Prostate gland (tissue), 2 donors: ENCODE data around the gene CALHM1.

Experiments used
- POLR2A ChIP-seq: fragments of 450-650 bp; IDR thresholded peaks from one replicate; pipeline ENCODE4 v1.6.1; 2016; ENCODE audit warnings: antibody characterized with exemption, mild to moderate bottlenecking
- POLR2AphosphoS5 ChIP-seq: sonication (generic); formaldehyde crosslinking; IDR thresholded peaks from one replicate; pipeline ENCODE4 v1.6.1; 2017; ENCODE audit warnings: antibody characterized with exemption
- TF ChIP-seq, protein P1 (sequence below), 4 experiments: fragments of 200-600 bp in 2 of 4; fragments of 450-650 bp in 2 of 4; sonication (generic) in 2 of 4; IDR thresholded peaks; 1 replicate in 3 of 4; 2 replicates in 1 of 4; pipeline ENCODE4 v1.5.1; 2016 to 2019; ENCODE audit warnings: antibody characterized with exemption in 4 of 4, mild to moderate bottlenecking in 2 of 4, moderate library complexity in 2 of 4

DNA sequence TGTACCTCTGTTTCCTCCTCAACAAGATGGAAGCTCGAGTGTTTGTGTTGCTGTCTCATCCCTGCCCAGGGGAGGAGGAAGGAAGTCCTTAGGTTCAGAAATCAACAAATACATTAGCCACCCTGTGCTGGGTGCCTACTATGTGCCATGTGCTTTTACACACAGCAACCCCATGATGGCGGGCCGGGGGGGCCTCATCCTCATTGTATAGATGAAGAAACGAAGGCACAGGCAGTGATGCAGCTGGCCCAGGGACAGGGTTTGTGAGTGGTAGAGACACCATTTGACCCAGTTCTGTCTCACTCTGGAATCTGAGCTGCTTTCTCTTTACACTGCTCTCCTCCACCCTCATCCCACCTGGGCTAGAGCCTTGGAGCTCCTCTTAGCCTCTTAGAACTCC is 4.7 kb downstream of the CALHM1 start:
- TF ChIP-seq, protein P1, sequence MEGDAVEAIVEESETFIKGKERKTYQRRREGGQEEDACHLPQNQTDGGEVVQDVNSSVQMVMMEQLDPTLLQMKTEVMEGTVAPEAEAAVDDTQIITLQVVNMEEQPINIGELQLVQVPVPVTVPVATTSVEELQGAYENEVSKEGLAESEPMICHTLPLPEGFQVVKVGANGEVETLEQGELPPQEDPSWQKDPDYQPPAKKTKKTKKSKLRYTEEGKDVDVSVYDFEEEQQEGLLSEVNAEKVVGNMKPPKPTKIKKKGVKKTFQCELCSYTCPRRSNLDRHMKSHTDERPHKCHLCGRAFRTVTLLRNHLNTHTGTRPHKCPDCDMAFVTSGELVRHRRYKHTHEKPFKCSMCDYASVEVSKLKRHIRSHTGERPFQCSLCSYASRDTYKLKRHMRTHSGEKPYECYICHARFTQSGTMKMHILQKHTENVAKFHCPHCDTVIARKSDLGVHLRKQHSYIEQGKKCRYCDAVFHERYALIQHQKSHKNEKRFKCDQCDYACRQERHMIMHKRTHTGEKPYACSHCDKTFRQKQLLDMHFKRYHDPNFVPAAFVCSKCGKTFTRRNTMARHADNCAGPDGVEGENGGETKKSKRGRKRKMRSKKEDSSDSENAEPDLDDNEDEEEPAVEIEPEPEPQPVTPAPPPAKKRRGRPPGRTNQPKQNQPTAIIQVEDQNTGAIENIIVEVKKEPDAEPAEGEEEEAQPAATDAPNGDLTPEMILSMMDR (IDR thresholded peaks at IDR 0.05) = no peak
- TF ChIP-seq POLR2AphosphoS5 = no peak
- TF ChIP-seq POLR2A = no peak
